Panc1 (cell line): ENCODE data around the gene RAB27B. TPM values are rescaled to one million over a fixed set of nuclear protein-coding genes. Genes with fewer than 3 reads are reported as not detected.

ENCODE experiments used
- ATAC-seq: fragments of 200-7000 bp; cut with Tn5 transposase; 2 replicates; pipeline ENCODE4 v1.9.1; 2020; ENCODE audit warnings: mild to moderate bottlenecking, moderate library complexity
- BruUV-seq: library from RNA; stranded (reverse); fragments of 400-500 nt; replicated peaks from 2 replicates; lab custom pipeline; 2021; lab: Mats Ljungman, UMichigan
- CTCF ChIA-PET: fragments of 300-600 bp; sonication (Branson Sonifier 250); formaldehyde crosslinking; loops from one replicate; lab custom pipeline; 2022; ENCODE audit warnings: antibody characterized with exemption; lab: Charles Lee
- POLR2A ChIA-PET: fragments of 300-600 bp; sonication (Branson Sonifier 250); formaldehyde crosslinking; loops from one replicate; lab custom pipeline; 2022; ENCODE audit warnings: antibody characterized with exemption; lab: Charles Lee
- DNase-seq: peaks from one replicate; pipeline ENCODE4 v3.0.0-alpha.2; 2010; ENCODE audit warnings: low read depth, low spot score
- H3K27ac ChIP-seq: 2 replicates; pipeline ENCODE4 v1.5.1; 2011; ENCODE audit warnings: mild to moderate bottlenecking, low read length, inconsistent platforms
- H3K27me3 ChIP-seq: fragments of 200-500 bp; sonication (Bioruptor generic); 2 replicates; pipeline ENCODE4 v1.6.0; 2014; ENCODE audit warnings: low read length, inconsistent platforms; ENCODE audit not compliant: control insufficient read depth, insufficient read depth
- H3K36me3 ChIP-seq: fragments of 200-500 bp; sonication (Bioruptor generic); 2 replicates; pipeline ENCODE4 v1.5.1; 2014; ENCODE audit warnings: inconsistent platforms, mild to moderate bottlenecking, low read length, moderate library complexity; ENCODE audit not compliant: control insufficient read depth, insufficient read depth
- H3K4me1 ChIP-seq: 2 replicates; pipeline ENCODE4 v1.5.1; 2011; ENCODE audit warnings: inconsistent platforms, mild to moderate bottlenecking, low read length, moderate library complexity; ENCODE audit not compliant: control insufficient read depth, insufficient read depth
- H3K4me3 ChIP-seq, 2 experiments: 2 replicates each; pipeline ENCODE4 v1.5.1; 2011 to 2012; ENCODE audit warnings: low read depth in 2 of 2, low read length in 2 of 2, mild to moderate bottlenecking in 2 of 2, inconsistent platforms in 1 of 2, moderate library complexity in 1 of 2
- H3K9me3 ChIP-seq: fragments of 200-500 bp; sonication (Bioruptor generic); 2 replicates; pipeline ENCODE4 v1.5.1; 2014; ENCODE audit warnings: low read depth, mild to moderate bottlenecking, inconsistent platforms, low read length, moderate library complexity; ENCODE audit not compliant: control insufficient read depth, insufficient read depth
- CTCF ChIP-seq: fragments of 450-650 bp; IDR thresholded peaks from 2 replicates; pipeline ENCODE4 v1.5.1; 2017; ENCODE audit warnings: mild to moderate bottlenecking
- POLR2AphosphoS5 ChIP-seq: IDR thresholded peaks from 2 replicates; pipeline ENCODE4 v1.6.1; 2012; ENCODE audit warnings: mild to moderate bottlenecking, low read depth, low read length, moderate library complexity
- REST ChIP-seq, 2 experiments: IDR thresholded peaks; 2 replicates each; pipeline ENCODE4 v1.6.1; 2011 to 2012; ENCODE audit warnings: low read depth in 2 of 2, control low read depth in 1 of 2, low read length in 1 of 2, mild to moderate bottlenecking in 1 of 2, moderate library complexity in 1 of 2; ENCODE audit not compliant: insufficient read depth in 1 of 2
- SIN3A ChIP-seq: IDR thresholded peaks from 2 replicates; pipeline ENCODE4 v1.6.1; 2012; ENCODE audit warnings: low read depth, mild to moderate bottlenecking, low read length, moderate library complexity, borderline replicate concordance; ENCODE audit not compliant: insufficient read depth
- TCF7L2 ChIP-seq: IDR thresholded peaks from 2 replicates; pipeline ENCODE4 v1.6.1; 2011; ENCODE audit warnings: mild to moderate bottlenecking, low read depth, low read length, inconsistent platforms
- in situ Hi-C: cut with HindIII; loops from 2 replicates; pipeline ENCODE4 v1.10.0; 2016; ENCODE audit warnings: low sequenced_read_pairs, low pct_unique_long_range_greater_than_20kb
- intact Hi-C: fragments of 100-400 bp; cut with micrococcal nuclease; formaldehyde crosslinking; loops from one replicate; pipeline ENCODE4 v1.10.0; 2022; ENCODE audit not compliant: unreplicated experiment
- total RNA-seq: library from RNA; stranded (reverse); gene quantifications from one replicate; pipeline ENCODE4 v1.2.1, GENCODE V29; 2021; ENCODE audit not compliant: unreplicated experiment

RAB27B gene
- total RNA-seq, 1 experiment from 2014 or later: 3.9 TPM

- Histone ChIP-seq H3K27ac (no peak overlapping the region), H3K9me3 (no peaks in the 10 kb centered on the region), H3K4me1 (no peaks in the 10 kb centered on the region), H3K4me3 (no peak overlapping the region), H3K27me3 (no peaks in the 10 kb centered on the region), H3K36me3 (no peaks in the 10 kb centered on the region)
- ChIA-PET POLR2A (no interaction called here), CTCF (no interaction called here)
- in situ Hi-C loops: no loop called here
- ATAC-seq (no peak), DNase-seq (no peak)
- intact Hi-C loops: no loop called here
- no TSS peak for BruUV-seq
- TF ChIP-seq POLR2AphosphoS5 (no peak), SIN3A (no peak)
These were observed 2.6 kb downstream of the RAB27B start for GRCh38 chr18:54830866-54831265.

GRCh38 chr18:54835944-54836343, 7.7 kb downstream of the RAB27B start:
- Histone ChIP-seq H3K36me3 (no peaks in the 10 kb centered on the region), H3K4me3 (no peak overlapping the region), H3K27ac (no peak overlapping the region), H3K4me1 (no peaks in the 10 kb centered on the region), H3K9me3 (no peaks in the 10 kb centered on the region), H3K27me3 (no peaks in the 10 kb centered on the region)
- in situ Hi-C loops: no loop called here
- intact Hi-C loops: no loop called here
- no peak for TF ChIP-seq REST (IDR thresholded peaks at IDR 0.05; ENCODE audit: insufficient read depth in 1 of 2, low read depth in 2 of 2, low read length in 1 of 2)
- no peak for TF ChIP-seq CTCF
- no peak for TF ChIP-seq TCF7L2
- no peak for TF ChIP-seq POLR2AphosphoS5
- no peak for TF ChIP-seq SIN3A
- ATAC-seq (no peak), DNase-seq (no peak)
- no TSS peak for BruUV-seq
- CTCF ChIA-PET: no interaction called here
- POLR2A ChIA-PET: no interaction called here

- H3K9me3 ChIP-seq: no peaks in the 10 kb centered on the region
- BruUV-seq: no TSS peak
- no peak overlapping the region for H3K27ac ChIP-seq
- in situ Hi-C loops: no loop called here
- no peaks in the 10 kb centered on the region for H3K27me3 ChIP-seq
- intact Hi-C loops: no loop called here
- H3K4me3 ChIP-seq: no peak overlapping the region
- TF ChIP-seq CTCF: no peak
- no peak for TF ChIP-seq SIN3A
- TF ChIP-seq POLR2AphosphoS5: no peak
- no peak for TF ChIP-seq REST (IDR thresholded peaks at IDR 0.05; ENCODE audit: insufficient read depth in 1 of 2, low read depth in 2 of 2, low read length in 1 of 2)
- TF ChIP-seq TCF7L2: no peak
- no peaks in the 10 kb centered on the region for H3K4me1 ChIP-seq
- ATAC-seq (no peak), DNase-seq (no peak)
- POLR2A ChIA-PET: no interaction called here
- H3K36me3 ChIP-seq: no peaks in the 10 kb centered on the region
- CTCF ChIA-PET: no interaction called here
These were observed 15.0 kb downstream of the RAB27B start for GRCh38 chr18:54843314-54843713.
